Stimulated activated CD4-positive, alpha-beta T cell treated with anti-CD3 and anti-CD28 coated beads, Interleukin-15, amount 100 ng/mL, for 24 hours (primary cell): Measurements from ENCODE around the gene FBXL19.
A peak's percentile ranks its signal among the peaks of the same experiment; 100 is the strongest.

Source experiments
- DNase-seq: peaks from one replicate; pipeline ENCODE4 v3.0.0-alpha.2; 2020

FBXL19 gene

GRCh38 chr16:30947859-30948666, 24.7 kb downstream of the FBXL19 start:
- DNase-seq, result no peak

GRCh38 chr16:30948667-30949649, 25.6 kb downstream of the FBXL19 start, which contains the start of gene ORAI3:
TSS of gene ORAI3 (plus strand) at chr16:30949068. CDS start at chr16:30949290, 222 bp downstream.
- peak; percentile 70 for DNase-seq

GRCh38 chr16:30949650-30950515, 26.5 kb downstream of the FBXL19 start:
- peak; percentile 57 for DNase-seq

GRCh38 chr16:30950516-30951065, 27.2 kb downstream of the FBXL19 start:
- no peak for DNase-seq

GRCh38 chr16:30951193-30951592, 27.8 kb downstream of the FBXL19 start:
- DNase-seq, result no peak

DNA sequence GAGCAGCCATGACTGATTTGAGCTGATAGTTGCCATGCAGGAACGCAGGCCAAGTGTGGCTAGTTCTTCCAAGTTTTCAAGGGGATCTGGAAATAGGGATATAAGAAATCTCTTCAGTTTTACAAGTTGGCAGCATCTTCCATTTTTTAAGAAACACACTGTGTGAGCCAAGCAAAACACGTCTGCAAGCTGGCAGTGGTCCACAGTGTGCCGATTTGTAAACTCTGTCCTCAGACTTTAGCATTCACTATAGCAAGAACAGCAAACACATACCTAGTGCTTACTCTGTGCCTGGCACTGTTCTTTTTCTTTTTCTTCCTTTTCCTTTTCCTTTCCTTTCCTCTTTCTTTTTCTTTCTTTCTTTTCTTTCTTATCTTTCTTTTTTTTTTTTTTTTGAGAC, 28.4 kb downstream of the FBXL19 start:
- no peak for DNase-seq

DNA sequence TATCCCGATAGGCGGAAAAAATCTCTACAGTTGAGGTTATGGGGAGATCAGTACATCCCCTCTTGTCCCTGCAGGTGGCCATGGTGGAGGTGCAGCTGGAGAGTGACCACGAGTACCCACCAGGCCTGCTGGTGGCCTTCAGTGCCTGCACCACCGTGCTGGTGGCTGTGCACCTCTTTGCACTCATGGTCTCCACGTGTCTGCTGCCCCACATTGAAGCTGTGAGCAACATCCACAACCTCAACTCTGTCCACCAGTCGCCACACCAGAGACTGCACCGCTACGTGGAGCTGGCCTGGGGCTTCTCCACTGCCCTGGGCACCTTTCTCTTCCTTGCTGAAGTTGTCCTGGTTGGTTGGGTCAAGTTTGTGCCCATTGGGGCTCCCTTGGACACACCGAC, 29.7 kb downstream of the FBXL19 start:
- DNase-seq, result no peak

DNA sequence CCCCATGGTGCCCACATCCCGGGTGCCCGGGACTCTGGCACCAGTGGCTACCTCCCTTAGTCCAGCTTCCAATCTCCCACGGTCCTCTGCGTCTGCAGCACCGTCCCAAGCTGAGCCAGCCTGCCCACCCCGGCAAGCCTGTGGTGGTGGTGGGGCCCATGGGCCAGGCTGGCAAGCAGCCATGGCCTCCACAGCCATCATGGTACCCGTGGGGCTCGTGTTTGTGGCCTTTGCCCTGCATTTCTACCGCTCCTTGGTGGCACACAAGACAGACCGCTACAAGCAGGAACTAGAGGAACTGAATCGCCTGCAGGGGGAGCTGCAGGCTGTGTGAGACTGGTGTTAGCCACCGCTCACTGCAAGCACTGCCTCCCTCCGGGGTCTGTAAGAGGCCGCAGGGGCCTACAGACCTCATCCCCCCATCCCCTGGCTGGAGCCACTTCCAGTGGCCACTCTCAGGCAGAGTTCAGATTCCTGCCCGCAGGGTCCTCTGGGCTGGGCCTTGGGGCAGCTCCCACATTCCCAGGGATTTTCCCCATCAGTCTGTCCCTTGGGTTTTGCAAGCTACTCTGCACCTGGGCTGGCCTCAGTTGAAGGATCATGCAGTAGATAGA, 30.2 kb downstream of the FBXL19 start:
- peak; percentile 77 for DNase-seq

- no peak for DNase-seq
Measured at GRCh38 chr16:30954993-30955392, 31.6 kb downstream of the FBXL19 start.

- DNase-seq, result peak; percentile 96
Measured at GRCh38 chr16:30956601-30957455, 33.5 kb downstream of the FBXL19 start.

GRCh38 chr16:30957456-30958174, 34.2 kb downstream of the FBXL19 start, which contains the start of gene SETD1A:
TSS of gene SETD1A (plus strand) at chr16:30957754. CDS start at chr16:30958732, 978 bp downstream.
- DNase-seq, result peak; percentile 99

GRCh38 chr16:30958175-30959079, 35.1 kb downstream of the FBXL19 start:
- DNase-seq, result no peak

DNA sequence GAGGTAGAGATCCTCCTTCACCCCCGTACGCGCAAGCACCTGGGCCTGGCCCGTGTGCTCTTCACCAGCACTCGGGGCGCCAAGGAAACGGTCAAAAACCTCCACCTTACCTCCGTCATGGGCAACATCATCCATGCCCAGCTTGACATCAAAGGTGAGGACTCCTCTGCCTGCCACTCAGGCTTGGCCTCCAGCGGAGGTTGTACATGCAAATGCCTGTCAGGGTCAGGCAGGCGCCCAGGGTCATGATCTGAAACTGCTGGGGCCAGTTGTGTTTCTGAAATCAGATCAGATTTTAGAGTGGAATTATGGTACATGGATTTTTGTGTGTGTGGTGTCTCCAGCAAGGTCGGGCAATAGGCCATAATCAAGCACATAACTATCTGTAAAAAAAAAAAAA, 38.0 kb downstream of the FBXL19 start:
- DNase-seq, result no peak

DNA sequence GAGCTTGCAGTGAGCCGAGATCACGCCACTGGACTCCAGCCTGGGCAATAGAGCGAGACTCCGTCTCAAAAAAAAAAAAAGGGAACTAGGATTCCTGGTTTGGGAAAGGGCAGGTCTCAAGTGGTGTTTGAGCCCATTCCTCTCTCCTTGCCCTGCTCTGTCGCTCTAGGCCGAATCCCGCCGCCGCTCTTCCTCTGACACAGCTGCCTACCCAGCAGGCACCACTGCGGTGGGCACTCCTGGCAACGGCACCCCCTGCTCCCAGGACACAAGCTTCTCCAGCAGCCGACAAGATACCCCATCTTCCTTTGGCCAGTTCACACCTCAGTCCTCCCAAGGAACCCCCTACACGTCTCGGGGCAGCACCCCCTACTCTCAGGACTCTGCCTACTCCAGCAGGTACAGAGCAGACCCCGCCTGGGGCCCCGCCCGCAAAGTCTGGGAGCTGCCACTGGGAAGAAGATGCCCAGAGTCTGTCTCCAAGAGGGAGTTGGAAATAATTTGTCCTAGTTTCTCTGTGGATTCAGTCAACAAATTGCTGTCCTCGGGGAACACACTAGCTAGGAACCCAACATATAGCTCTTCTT, 40.6 kb downstream of the FBXL19 start:
- DNase-seq, result no peak

DNA sequence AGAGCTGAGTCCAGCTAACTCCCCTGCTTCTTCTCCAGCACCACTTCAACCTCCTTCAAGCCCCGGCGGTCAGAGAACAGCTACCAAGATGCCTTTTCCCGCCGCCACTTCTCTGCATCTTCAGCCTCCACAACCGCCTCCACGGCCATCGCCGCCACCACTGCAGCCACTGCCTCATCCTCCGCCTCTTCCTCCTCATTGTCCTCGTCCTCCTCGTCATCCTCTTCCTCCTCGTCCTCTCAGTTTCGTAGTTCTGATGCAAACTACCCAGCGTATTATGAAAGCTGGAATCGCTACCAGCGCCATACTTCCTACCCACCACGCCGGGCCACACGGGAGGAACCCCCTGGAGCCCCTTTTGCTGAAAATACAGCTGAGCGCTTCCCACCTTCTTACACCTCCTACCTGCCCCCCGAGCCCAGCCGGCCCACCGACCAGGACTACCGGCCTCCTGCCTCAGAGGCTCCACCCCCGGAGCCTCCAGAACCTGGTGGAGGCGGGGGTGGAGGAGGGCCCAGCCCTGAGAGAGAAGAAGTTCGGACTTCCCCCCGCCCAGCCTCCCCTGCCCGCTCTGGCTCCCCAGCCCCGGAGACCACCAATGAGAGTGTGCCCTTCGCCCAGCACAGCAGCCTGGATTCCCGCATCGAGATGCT, 41.3 kb downstream of the FBXL19 start:
- DNase-seq, result no peak

- DNase-seq, result no peak
Measured at GRCh38 chr16:30965436-30965835, 42.1 kb downstream of the FBXL19 start.

DNA sequence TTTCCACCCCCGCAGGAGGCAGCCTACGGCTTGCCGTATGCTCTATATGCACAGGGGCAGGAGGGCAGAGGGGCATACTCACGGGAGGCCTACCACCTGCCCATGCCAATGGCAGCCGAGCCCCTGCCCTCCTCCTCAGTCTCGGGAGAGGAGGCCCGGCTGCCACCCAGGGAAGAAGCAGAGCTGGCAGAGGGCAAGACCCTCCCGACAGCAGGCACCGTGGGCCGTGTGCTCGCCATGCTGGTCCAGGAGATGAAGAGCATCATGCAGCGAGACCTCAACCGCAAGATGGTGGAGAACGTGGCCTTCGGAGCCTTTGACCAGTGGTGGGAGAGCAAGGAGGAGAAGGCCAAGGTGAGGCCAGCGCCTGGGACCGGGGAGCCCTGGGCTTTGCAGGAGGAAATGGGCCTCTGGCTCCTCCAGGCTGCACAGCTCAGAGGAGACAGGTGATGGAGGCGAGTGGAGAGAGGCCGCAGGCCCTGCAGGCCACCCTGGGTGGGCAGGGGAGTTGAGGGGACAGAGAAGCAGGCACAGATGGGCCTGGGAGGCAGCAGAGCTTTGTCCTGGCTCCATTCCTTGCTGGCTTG, 42.8 kb downstream of the FBXL19 start:
- no peak for DNase-seq

GRCh38 chr16:30967795-30968194, 44.4 kb downstream of the FBXL19 start:
- no peak for DNase-seq
